Kidney (tissue), 14 donors: ENCODE data around the gene EXOSC2. TPM values are rescaled to one million over a fixed set of nuclear protein-coding genes. Genes with fewer than 3 reads are reported as not detected.

Source experiments
- DNase-seq, 5 donors: peaks; one replicate each; pipeline ENCODE4 v3.0.0-alpha.2; 2013 to 2020
- FAIRE-seq: peaks from 2 replicates; lab custom pipeline; 2012; peaks lifted over from hg19 to GRCh38; lab: Jason Lieb, UNC
- H3K27ac ChIP-seq, 2 donors: one replicate each; pipeline ENCODE4 v1.7.0; 2013; ENCODE audit warnings: low read depth in 2 of 2, low read length in 2 of 2, inconsistent platforms in 1 of 2
- H3K27me3 ChIP-seq: one replicate; pipeline ENCODE4 v1.7.1; 2013; ENCODE audit warnings: low read length, inconsistent platforms; ENCODE audit not compliant: control insufficient read depth, insufficient read depth
- H3K36me3 ChIP-seq, 3 donors: one replicate each; pipeline versions ENCODE4 v1.7.0 to v1.7.1; 2013; ENCODE audit warnings: low read length in 3 of 3, control low read depth in 1 of 3, inconsistent platforms in 1 of 3; ENCODE audit not compliant: insufficient read depth in 3 of 3, control insufficient read depth in 2 of 3
- H3K4me1 ChIP-seq, 3 donors: one replicate each; pipeline versions ENCODE4 v1.7.0 to v1.7.1; 2013; ENCODE audit warnings: low read length in 3 of 3, inconsistent platforms in 1 of 3, low read depth in 1 of 3; ENCODE audit not compliant: control insufficient read depth in 2 of 3, insufficient read depth in 2 of 3
- H3K4me3 ChIP-seq, 3 donors: one replicate each; pipeline versions ENCODE4 v1.7.0 to v1.8.1; 2013; ENCODE audit warnings: low read length in 3 of 3, control low read depth in 1 of 3, inconsistent platforms in 1 of 3
- H3K9ac ChIP-seq, 3 donors: one replicate each; pipeline versions ENCODE4 v1.7.0 to v1.7.1; 2013; ENCODE audit warnings: low read length in 3 of 3, control low read depth in 1 of 3, inconsistent platforms in 1 of 3
- H3K9me3 ChIP-seq, 3 donors: one replicate each; pipeline versions ENCODE4 v1.7.0 to v1.7.1; 2013; ENCODE audit warnings: low read length in 3 of 3, control low read depth in 1 of 3, inconsistent platforms in 1 of 3; ENCODE audit not compliant: control insufficient read depth in 2 of 3, insufficient read depth in 1 of 3
- intact Hi-C: fragments of 100-400 bp; cut with DNase I; formaldehyde crosslinking; loops from one replicate; pipeline ENCODE4 v1.11.1; 2022
- polyA plus RNA-seq: library from polyadenylated mRNA; stranded (reverse); fragments of 350-450 nt; fragmentation: Illumina TruSeq; extraction: RNeasy Lipid Tissue Mini Kit (QIAGEN cat#74804); gene quantifications from one replicate; pipeline ENCODE4 v1.2.3, GENCODE V29; 2014; ENCODE audit warnings: low read depth, low replicate concordance; ENCODE audit not compliant: insufficient read depth
- total RNA-seq: library from RNA; stranded (reverse); fragmentation: NEBNext Ultra II Directional; extraction: Animal tissue kit (Norgen Biotek cat#: 25700); gene quantifications from one replicate; pipeline ENCODE4 v1.2.1, GENCODE V29; 2021
- TF ChIP-seq, protein P1 (sequence below): IDR thresholded peaks from 3 replicates; pipeline ENCODE4 v1.5.1; 2012; ENCODE audit warnings: mild to moderate bottlenecking, moderate library complexity, borderline replicate concordance; ENCODE audit not compliant: insufficient read depth; ENCODE audit errors: extremely low read depth
- donor health status: control.
- donor health status: control.
- donor health status: control.
- donor health status: control.
- donor health status: control.
- donor health status: DM: yes; HTN: yes; CAD: no.
- donor health status: Normal renal cell carcinoma (clear cell type).

Gene EXOSC2
- total and polyA plus RNA-seq, 2 donors from 2014 or later = 13.0 to 26.4 TPM

DNA sequence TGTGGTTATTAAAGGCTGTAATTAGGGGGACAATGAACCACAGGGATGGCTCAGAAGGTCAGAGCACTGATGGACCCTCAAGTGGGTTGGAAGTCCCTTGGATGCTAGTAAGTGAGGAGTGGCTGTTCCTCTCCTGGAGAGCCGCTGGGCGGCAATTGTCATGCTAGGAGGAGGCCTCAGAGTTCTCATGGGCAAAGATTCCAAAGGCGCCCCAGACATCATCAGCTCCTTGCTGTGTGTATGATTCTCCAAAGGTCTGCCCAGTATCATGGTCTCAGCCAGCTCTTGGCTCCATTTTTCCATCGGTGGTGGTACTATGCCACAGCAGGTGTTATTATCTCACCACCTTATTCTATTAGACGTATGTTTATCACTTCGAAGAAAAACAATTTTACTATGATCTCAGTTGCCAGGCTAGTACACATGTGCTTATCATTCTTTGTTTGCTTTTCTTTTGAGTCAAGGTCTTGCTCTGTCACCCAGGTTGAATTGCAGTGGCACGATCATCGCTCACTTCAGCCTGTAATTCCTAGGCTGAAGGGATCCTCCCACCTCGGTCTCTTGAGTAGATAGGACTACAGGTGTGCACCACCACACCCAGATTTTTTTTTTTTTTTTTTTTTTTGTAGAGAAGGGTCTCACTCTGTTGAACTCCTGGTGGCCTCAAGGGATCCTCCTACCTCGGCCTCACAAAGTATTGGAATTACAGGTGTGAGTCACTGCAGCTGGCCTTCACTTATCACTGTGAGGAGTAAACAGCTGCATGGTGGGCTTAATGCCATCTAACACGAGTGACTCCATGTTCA lies 46.8 kb downstream of the EXOSC2 start:
- TF ChIP-seq, protein P1, sequence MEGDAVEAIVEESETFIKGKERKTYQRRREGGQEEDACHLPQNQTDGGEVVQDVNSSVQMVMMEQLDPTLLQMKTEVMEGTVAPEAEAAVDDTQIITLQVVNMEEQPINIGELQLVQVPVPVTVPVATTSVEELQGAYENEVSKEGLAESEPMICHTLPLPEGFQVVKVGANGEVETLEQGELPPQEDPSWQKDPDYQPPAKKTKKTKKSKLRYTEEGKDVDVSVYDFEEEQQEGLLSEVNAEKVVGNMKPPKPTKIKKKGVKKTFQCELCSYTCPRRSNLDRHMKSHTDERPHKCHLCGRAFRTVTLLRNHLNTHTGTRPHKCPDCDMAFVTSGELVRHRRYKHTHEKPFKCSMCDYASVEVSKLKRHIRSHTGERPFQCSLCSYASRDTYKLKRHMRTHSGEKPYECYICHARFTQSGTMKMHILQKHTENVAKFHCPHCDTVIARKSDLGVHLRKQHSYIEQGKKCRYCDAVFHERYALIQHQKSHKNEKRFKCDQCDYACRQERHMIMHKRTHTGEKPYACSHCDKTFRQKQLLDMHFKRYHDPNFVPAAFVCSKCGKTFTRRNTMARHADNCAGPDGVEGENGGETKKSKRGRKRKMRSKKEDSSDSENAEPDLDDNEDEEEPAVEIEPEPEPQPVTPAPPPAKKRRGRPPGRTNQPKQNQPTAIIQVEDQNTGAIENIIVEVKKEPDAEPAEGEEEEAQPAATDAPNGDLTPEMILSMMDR = no peak
- Histone ChIP-seq H3K9ac (no peak overlapping the region), H3K36me3 (no peaks in the 10 kb centered on the region)

DNA sequence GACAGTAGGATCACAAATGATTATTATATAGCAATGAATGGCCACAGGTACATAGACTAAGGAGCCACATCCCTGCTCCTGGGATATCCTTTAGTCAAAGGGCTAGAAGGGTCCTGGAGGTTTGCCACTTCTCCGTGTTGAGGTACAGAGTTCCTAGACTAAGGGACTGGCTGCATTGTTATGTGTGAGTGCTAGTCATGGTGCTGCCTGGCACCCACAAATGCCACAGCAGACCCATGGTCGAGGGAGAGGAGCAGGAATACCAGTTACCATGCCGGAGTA lies 47.4 kb downstream of the EXOSC2 start:
- Histone ChIP-seq H3K27me3 (no peaks in the 10 kb centered on the region), H3K4me3 (no peak overlapping the region), H3K9ac (no peak overlapping the region), H3K4me1 (peaks cover 0 to 4% (median 0%) of the 10 kb centered on the region in 3 donors), H3K36me3 (no peaks in the 10 kb centered on the region), H3K27ac (no peak overlapping the region), H3K9me3 (no peaks in the 10 kb centered on the region)
- FAIRE-seq = no peak
- no peak for DNase-seq
- intact Hi-C loops = no loop called here
- TF ChIP-seq, protein P1 = no peak

More for the DNA sequence above, 46.8 kb downstream of the EXOSC2 start:
- Histone ChIP-seq H3K27me3 (no peaks in the 10 kb centered on the region), H3K4me3 (no peak overlapping the region), H3K9me3 (no peaks in the 10 kb centered on the region), H3K27ac (no peak overlapping the region), H3K4me1 (no peaks in the 10 kb centered on the region)
- DNase-seq (no peak), FAIRE-seq (no peak)
- intact Hi-C loops = no loop called here

DNA sequence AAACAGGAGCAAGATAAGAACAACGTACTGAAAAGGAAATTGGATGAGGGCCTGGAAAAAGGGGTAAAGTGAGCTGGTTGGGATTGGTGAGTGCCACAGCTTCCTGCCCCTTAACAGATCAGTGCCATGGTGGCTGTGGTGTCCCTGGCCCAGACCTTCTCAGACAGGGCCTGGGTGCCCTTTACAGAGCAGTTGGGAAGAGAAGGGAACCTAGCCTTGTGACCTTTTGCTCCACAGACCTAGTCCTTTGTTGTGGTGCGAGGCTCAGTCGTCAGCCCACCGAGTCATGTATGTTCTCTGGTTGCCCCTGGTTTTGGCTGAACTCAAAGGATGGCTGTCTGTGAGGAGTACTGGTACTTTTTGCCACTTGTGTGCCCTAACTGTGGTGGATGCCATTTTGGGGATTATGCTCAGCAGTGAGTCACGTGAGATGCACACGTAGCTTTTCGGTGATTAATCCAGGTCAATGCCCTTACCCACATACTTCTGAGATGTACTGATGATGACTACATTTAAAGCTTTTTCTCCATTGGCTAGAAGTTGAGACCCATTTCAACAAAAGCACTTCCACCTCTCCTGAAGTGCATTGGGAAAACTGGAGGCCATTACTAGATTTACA lies 48.4 kb downstream of the EXOSC2 start:
- H3K4me1 ChIP-seq = peaks cover 0 to 4% (median 0%) of the 10 kb centered on the region in 3 donors
- intact Hi-C loops = no loop called here
- H3K4me3 ChIP-seq = no peak overlapping the region
- H3K27ac ChIP-seq = no peak overlapping the region
- H3K36me3 ChIP-seq = no peaks in the 10 kb centered on the region
- TF ChIP-seq, protein P1 = no peak
- DNase-seq (no peak), FAIRE-seq (no peak)
- no peaks in the 10 kb centered on the region for H3K9me3 ChIP-seq
- no peaks in the 10 kb centered on the region for H3K27me3 ChIP-seq
- no peak overlapping the region for H3K9ac ChIP-seq
